ENCODE measurements around the gene SLC39A10.

The SLC39A10 gene

DNA sequence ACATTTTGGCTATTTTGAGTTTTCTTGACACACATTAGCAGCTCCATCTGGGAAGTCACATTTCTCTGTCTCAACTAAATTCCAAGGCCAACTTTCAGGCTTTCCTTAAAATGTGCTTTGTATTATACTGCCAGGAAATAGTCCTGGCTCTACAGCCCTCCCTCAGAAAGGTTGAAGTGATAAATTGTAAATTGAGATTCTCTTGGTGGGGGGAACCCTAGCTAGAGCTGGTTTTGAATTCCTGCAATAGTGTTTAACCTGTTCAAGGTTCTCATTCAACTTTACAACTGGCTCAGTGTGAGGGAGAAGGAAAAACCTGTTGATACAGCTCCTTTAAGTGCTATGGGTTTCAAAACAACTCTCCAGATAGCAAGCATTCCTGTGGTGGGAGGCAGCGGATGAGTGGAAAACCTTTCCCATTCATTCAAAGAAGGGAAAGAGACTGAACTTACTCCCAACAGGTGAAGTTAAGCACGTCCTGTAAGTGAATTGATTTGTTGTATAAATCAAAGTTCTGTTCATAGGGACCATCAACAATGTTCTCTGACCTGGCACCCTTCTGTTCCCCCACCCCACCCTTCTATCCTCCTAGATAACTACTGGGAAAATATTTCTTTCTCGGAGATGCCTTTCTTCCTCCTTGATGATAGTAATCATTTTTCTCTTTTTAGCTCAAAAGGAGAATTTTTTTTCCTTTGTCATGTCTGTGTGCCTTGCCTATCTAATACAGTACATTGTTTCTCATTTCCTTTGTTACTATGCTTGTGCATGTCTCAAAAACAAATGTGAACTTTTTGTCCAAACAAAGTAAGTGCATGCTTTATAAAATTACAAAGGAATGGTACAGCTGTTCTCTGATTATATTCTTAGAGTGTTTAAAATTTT lies 44.2 kb upstream of the SLC39A10 start:
- Histone ChIP-seq H2AFZ (ENCODE audit: low read length) (no peak overlapping the region), H3K4me2 (ENCODE audit: low read depth, low read length) (no peak overlapping the region)
- DNase-seq, result no peak

GRCh38 chr2:195613922-195614321 lies 43.1 kb upstream of the SLC39A10 start:
- Histone ChIP-seq H3F3A (ENCODE audit: insufficient read depth, low read length) (no peaks in the 10 kb centered on the region), H3K9me2 (replicated peaks; ENCODE audit: insufficient read depth, low read length) (0 out of 2 replicates have a peak, but pooled peaks cover 3% of the 10 kb centered on the region), H3K27ac (ENCODE audit: low read length) (no peak overlapping the region), H2AFZ (ENCODE audit: low read length) (no peak overlapping the region), H3K9me3 (replicated peaks; ENCODE audit: insufficient read depth, low read length) (no peaks in the 10 kb centered on the region), H4K20me1 (ENCODE audit: insufficient read depth, low read length) (no peaks in the 10 kb centered on the region), H3K27me3 (replicated peaks; ENCODE audit: insufficient read depth, low read length) (no peaks in the 10 kb centered on the region), H3K9ac (ENCODE audit: low read length) (no peak overlapping the region), H3K79me2 (ENCODE audit: low read length) (no peaks in the 10 kb centered on the region), H3K4me1 (ENCODE audit: low read length) (no peaks in the 10 kb centered on the region), H3K4me2 (ENCODE audit: low read depth, low read length) (no peak overlapping the region), H3K36me3 (replicated peaks; ENCODE audit: insufficient read depth, low read length) (no peaks in the 10 kb centered on the region), H3K4me3 (ENCODE audit: low read length) (no peak overlapping the region)
- no peak for DNase-seq
- TF ChIP-seq CTCF (IDR thresholded peaks at IDR 0.05; ENCODE audit: low read length) (no peak), EZH2phosphoT487 (IDR thresholded peaks at IDR 0.05; ENCODE audit: low read length) (no peak), EZH2 (optimal IDR thresholded peaks at IDR 0.05; ENCODE audit: low read depth, low read length) (no peak)

More for the DNA sequence above, 44.2 kb upstream of the SLC39A10 start:
- Histone ChIP-seq H3K36me3 (replicated peaks; ENCODE audit: insufficient read depth, low read length) (no peaks in the 10 kb centered on the region), H3K4me3 (ENCODE audit: low read length) (no peak overlapping the region), H3K27ac (ENCODE audit: low read length) (no peak overlapping the region), H4K20me1 (ENCODE audit: insufficient read depth, low read length) (no peaks in the 10 kb centered on the region), H3K79me2 (ENCODE audit: low read length) (no peaks in the 10 kb centered on the region), H3K9ac (ENCODE audit: low read length) (no peak overlapping the region), H3K9me2 (replicated peaks; ENCODE audit: insufficient read depth, low read length) (0 out of 2 replicates have a peak, but pooled peaks cover 3% of the 10 kb centered on the region), H3K4me1 (ENCODE audit: low read length) (no peaks in the 10 kb centered on the region), H3K27me3 (replicated peaks; ENCODE audit: insufficient read depth, low read length) (no peaks in the 10 kb centered on the region), H3F3A (ENCODE audit: insufficient read depth, low read length) (no peaks in the 10 kb centered on the region), H3K9me3 (replicated peaks; ENCODE audit: insufficient read depth, low read length) (no peaks in the 10 kb centered on the region)
- TF ChIP-seq EZH2 (optimal IDR thresholded peaks at IDR 0.05; ENCODE audit: low read depth, low read length) (no peak), EZH2phosphoT487 (IDR thresholded peaks at IDR 0.05; ENCODE audit: low read length) (no peak), CTCF (IDR thresholded peaks at IDR 0.05; ENCODE audit: low read length) (no peak)

GRCh38 chr2:195619590-195619989 lies 37.4 kb upstream of the SLC39A10 start:
- Histone ChIP-seq H3K4me1 (ENCODE audit: low read length) (0 out of 2 replicates have a peak, but pooled peaks cover 3% of the 10 kb centered on the region), H3K27me3 (replicated peaks; ENCODE audit: insufficient read depth, low read length) (no peaks in the 10 kb centered on the region), H2AFZ (ENCODE audit: low read length) (no peak overlapping the region), H3K9ac (ENCODE audit: low read length) (no peak overlapping the region), H3K9me3 (replicated peaks; ENCODE audit: insufficient read depth, low read length) (no peaks in the 10 kb centered on the region), H3K4me3 (ENCODE audit: low read length) (no peak overlapping the region), H3K36me3 (replicated peaks; ENCODE audit: insufficient read depth, low read length) (no peaks in the 10 kb centered on the region), H3K9me2 (replicated peaks; ENCODE audit: insufficient read depth, low read length) (no peaks in the 10 kb centered on the region), H3K79me2 (ENCODE audit: low read length) (no peaks in the 10 kb centered on the region), H4K20me1 (ENCODE audit: insufficient read depth, low read length) (no peaks in the 10 kb centered on the region), H3K4me2 (ENCODE audit: low read depth, low read length) (0 out of 2 replicates have a peak overlapping the region, but pooled peaks have one; percentile 3), H3F3A (ENCODE audit: insufficient read depth, low read length) (no peaks in the 10 kb centered on the region), H3K27ac (ENCODE audit: low read length) (no peak overlapping the region)
- TF ChIP-seq EZH2 (optimal IDR thresholded peaks at IDR 0.05; ENCODE audit: low read depth, low read length) (no peak), EZH2phosphoT487 (IDR thresholded peaks at IDR 0.05; ENCODE audit: low read length) (no peak), CTCF (IDR thresholded peaks at IDR 0.05; ENCODE audit: low read length) (no peak)
- DNase-seq, result no peak

Measured in MM.1S (cell line).